COLO829 (cell line): Measurements from ENCODE around the gene TBC1D3B.
"Not testable (repeated sequence)": the region's sequence is repeated elsewhere in the genome, so short reads cannot be mapped to it uniquely, and the experiment has no call there.

Experiments used
- DNase-seq: peaks from one replicate; pipeline ENCODE4 v3.0.0; 2012; ENCODE audit warnings: low spot score

The TBC1D3B gene

DNA sequence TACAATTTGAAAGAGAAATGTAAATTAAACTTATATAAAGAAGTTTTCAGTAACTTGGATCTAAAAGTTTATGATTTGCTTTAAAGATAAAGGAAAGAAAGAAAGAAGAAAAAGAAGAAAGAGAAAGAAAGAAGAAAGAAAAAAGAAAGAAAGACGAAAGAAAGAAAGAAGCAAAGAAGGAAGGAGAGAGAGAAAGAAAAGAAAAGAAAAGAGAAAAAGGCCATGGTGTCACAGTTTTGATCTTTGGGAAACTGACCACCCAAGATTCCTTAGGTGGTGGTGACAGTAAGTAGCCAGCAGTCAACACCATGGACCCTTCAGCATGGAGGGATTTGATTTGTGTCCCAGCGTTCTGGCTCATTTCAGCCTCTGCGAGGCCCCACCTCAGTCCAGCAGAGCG is 24.7 kb upstream of the TBC1D3B start:
- DNase-seq: not testable (repeated sequence)

GRCh38 chr17:36198831-36199465 is 22.5 kb upstream of the TBC1D3B start:
- no peak for DNase-seq

DNA sequence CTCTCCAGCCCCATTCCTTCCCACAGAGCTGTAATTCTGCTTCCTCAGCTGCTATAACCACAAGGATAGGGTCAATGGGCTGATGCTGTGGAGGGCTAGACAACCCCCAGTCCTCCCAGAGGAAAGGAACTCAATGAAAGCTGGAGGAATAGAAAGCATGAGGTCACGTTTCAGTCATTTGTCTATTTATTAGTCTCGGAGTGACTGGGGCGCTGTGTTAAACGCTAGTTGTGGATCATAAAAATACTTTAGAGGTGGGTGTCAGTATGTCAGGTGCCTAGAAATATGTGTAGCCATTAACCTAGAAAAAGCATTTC is 20.9 kb upstream of the TBC1D3B start:
- no peak for DNase-seq

DNA sequence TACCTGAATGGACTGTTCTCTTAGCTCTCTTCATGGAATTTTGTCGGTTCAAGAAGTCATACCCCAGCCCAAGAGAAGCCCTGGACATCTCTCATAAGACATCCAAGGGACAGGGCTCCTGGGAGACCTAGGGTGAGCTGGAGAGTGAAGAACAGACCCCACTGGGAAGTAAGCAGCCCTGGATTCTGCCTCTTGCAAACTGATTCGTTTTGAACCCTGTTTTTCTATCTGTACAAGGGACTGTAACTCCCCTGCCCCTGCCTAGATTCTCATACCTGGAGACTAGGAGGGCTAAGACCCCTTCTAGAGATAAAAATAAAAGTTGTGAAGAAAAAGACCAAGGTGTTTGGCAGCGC is 19.7 kb upstream of the TBC1D3B start:
- DNase-seq: no peak

DNA sequence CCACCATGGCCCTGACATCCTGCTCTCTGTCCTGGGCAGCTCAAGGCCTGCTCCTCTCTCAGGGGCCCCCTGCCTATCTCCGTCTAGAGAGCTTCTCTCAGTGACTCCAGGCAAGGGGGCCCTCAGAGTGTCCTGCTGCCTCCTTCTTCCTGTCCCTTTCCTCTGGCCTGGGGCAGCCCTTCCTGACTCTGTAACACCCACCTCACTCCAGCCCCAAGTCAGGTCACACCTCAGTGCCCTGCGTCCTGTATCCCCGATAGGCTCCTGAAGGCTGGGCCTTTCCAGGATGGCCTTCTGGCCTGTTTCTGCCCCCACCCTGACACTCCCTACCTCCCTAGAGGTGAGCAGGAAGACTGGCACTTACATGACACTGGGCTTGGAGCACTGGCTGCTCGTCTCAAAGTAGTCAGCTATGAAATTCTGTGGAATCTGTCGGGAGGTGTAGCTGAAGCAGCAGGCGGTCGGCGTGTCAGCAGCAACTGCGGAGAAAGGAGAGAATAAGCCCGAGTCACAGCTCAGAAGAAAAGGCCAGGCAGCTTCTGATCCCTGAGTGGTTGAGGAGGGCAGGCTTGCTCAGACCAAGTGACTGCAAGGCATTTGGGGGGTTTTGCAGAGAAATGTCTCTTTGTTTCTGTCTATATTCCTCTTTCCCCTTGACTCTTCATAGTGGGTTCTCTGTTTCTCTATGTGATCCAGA is 19.1 kb upstream of the TBC1D3B start:
- no peak for DNase-seq

- not testable (repeated sequence) for DNase-seq
Observed at GRCh38 chr17:36194832-36195433, 18.5 kb upstream of the TBC1D3B start.

DNA sequence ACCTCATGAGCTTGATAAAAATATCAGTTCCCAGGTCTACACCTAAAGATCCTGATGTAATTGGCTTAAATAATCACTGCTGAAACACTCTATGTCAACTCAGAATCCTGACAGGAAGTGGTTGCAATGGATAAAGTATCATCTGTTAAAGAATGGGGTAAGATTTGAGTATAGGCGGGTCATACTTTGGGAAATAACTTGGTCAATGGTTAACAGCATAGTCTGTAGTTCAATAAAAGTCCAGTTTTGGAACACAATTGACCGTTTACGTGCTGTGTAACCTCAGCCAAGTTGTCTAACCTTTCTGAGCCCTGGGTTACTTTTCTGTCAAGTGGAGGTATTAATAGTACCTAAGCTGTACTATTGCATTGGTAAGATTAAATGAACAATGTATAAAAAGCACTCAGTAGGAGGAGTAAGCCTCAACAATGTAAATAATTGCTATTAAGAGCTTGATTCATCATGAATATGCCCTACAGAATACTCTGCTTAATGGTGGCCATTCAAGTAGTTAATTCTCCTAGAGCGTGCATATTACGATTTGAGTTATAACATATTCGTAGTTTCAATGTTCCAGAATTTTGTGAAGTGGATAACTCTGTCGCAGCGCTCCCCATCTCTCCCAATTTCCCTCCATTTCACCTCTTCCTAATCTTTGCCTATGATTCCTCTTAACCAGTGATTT is 17.9 kb upstream of the TBC1D3B start:
- DNase-seq: not testable (repeated sequence)

DNA sequence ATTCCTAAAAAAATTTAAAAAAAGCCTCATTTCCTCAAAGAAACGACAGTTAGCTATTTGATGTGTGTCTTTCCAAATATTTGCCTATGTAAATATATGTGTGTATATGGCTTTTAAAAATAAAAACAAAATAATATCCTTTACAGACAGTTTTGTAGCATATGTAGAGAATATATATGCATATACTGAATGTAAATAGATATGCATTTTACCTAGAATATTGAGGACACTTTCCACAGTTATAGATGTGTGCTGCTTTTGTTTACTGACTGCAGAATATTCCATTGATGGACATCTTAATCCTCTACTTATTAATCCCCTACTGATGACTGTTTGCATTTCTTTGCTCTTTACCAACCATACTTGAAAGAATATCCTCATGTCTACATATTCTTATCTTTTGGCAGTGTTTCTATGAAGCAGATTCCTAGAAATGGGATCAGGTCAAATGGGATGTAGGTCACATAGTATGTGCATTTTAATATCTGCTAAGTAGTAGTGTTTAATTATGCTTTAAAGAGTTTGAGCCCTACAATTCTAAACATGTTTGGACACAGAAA is 16.9 kb upstream of the TBC1D3B start:
- DNase-seq: no peak

DNA sequence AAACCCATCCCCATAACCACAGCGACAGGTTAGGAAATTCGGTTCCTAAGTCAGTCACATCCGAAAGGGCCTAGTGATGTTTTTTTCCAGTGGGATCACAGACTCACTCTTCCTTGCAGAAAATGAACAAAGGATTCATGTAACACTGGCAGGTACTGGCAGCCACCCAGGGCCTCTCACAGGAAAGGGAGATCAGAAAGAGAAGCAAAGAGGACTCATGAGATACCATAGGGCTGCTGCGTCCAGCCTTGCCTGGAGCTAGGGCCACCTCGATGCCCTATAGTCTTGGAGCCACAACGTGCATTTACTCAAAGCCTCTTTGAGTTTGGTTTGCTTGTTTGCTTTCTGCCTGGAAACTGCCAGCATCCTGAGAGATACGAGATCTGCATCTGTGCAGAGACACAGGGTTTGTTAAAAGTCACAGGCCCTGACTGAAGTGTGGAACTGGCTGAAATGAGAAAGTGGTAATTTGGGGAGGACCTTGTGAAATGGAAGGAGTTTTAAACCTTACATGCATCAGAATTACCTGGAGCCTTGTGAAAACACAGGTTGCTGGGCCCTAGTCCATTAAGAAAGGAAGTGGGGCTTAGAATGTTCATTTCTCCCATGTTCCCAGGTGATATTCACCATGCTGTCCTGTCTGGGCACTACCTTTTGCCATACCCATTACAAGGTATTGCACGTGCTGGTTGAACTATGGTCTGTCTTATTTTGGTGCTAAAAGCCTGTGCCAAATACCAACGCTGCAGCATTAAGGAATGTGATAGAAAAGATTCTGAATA is 14.3 kb upstream of the TBC1D3B start:
- DNase-seq: not testable (repeated sequence)

DNA sequence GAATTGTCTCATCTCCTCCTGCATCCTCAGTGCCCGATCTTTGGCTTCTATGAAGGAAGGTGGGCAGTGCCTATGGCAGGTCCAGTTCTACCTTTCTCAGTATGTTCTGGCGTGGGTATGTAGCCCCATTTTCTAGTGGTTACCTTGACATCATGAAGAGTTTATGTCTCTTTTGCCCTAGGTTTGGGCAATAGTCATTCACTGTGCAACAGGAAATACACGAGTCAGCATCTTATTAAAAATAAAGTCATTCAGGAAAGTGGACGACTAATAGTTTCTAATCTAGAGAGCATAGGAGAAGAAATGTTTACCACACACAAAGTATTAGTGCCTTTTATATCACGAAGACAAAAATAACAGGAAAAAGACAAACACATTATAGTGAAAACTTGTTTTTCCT is 13.6 kb upstream of the TBC1D3B start:
- not testable (repeated sequence) for DNase-seq

- no peak for DNase-seq
Observed at GRCh38 chr17:36188891-36189306, 12.5 kb upstream of the TBC1D3B start.

DNA sequence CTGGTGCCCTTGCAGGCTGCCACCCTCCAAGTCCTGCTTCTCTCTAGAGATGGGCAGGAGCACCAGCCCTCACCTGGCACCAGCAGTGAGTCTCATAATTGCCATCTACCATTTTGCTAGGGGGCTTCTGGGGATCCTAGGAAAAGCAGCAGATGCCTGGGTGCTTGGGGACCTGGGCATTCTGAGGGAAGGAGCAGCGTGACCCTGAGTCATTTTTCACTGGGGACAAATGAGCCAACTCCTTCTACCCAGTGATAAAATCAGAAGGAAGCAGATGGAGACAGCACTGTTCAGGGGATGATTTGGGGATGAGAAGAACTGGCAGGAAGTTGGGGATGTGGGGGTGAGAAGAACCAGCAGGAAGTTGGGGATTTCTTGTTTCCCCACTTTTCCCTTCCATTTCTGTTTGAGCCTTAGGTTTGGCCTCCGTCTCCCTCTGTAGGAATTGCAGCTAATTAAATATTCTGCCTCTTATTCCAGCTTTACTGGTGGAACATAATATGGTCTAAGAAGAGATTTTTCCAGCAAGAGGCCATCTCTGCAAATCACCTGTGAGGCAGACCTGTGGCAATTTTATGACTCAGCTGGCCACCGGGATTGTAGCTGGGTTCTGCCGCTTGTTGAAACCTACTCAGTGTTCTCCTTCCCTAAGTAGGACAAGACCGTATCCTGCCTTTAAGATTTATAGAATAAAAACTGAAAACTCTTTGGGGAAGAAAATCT is 11.7 kb upstream of the TBC1D3B start:
- not testable (repeated sequence) for DNase-seq

DNA sequence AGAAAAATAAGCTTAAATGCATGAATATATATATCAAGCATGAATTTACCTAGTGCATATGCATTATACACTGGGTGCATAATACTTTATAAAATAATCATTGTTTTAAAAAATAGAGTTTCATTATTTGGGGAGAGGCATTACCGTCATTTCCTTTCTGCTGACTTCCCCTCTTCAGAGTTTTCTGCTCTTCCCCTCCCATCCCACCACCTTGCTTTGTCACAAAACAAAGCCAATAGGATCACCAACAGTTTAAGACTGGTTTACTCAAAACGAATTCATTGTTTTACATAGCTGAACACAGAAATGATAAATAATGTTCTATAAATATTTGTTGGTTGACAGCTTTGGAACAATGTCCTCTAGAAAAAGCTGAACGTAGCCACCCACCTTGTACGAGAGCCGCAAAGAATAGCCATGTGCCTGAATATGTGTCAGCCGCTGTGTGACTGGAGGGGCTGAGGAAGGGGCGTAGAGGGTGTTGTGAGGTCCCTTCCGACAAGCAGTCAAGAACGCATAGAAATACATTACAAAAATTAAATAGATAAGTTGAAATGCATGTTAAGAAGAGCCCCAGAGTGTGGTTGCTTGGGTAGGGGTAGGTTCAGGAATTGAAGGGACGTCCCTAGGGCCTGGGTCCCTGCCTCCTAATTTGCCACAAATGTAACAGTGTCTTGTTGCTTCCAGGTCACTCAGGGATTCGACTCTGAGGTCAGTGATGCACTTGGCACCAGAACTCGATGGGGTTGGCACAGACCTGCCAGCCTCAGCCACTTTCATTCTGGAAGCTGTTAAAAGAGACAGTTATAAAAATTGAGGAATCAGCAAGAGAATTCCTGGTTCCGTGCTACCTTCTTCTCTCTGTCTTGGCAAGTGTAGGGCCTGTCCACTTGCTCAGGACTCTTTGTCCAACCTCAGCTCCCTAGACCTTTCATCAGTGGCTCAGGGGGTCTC is 10.7 kb upstream of the TBC1D3B start:
- not testable (repeated sequence) for DNase-seq

GRCh38 chr17:36185416-36185815 is 9.0 kb upstream of the TBC1D3B start:
- DNase-seq: no peak

GRCh38 chr17:36184023-36184765 is 7.8 kb upstream of the TBC1D3B start:
- no peak for DNase-seq

- DNase-seq: no peak
Observed at GRCh38 chr17:36183001-36183971, 6.8 kb upstream of the TBC1D3B start.

DNA sequence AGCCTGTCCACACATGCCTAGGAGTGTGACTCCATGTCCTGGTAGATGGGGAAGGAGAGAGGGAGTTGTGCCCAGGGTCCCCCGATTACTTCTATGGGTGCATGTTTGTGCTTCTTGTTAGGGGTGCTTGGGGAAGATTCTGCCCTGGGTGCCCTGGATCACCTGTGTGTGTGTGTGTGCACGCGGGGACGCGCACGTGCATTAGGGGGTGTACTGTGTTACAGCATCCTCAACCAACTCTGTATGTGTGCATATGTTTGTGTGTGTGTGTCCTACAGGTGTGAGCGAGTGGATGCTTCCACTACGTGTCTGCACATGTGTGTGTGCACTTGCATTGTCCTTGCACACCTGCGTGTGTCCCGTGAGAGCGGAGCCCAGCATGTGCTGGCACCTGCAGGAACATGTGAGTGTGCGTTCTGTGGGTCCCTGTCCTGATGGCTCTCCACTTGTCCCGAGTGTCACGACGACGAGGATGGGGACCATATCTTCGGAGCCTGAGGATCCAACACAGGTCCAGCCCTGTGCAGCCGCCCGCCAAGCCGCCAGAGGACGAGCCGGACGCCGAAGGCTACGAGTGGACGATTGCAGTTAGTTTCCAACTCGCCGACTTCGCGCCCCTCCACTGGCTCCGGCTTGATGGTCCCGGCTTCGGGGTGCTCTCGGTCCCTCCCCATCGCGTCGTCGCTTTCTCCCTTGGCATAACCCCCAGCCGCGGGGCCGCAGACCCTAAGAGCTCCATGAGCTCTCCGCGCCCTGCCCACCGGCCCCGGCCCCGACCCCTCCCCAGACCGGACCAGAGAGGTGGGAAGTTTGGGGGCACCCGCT is 6.0 kb upstream of the TBC1D3B start:
- no peak for DNase-seq
